H7 (cell line): ENCODE data around the gene CHD1. TPM values are rescaled to one million over a fixed set of nuclear protein-coding genes. Genes with fewer than 3 reads are reported as not detected.
"Not testable (repeated sequence)": the region's sequence is repeated elsewhere in the genome, so short reads cannot be mapped to it uniquely, and the experiment has no call there.

ENCODE experiments used
- DNase-seq: peaks from one replicate; pipeline ENCODE4 v3.0.0; 2012
- H3K27me3 ChIP-seq: 2 replicates; pipeline ENCODE4 v1.6.0; 2011; ENCODE audit warnings: mild to moderate bottlenecking, low read length; ENCODE audit not compliant: control insufficient read depth, insufficient read depth
- H3K36me3 ChIP-seq: replicated peaks from 2 replicates; pipeline ENCODE4 v1.5.1; 2011; ENCODE audit warnings: low read length; ENCODE audit not compliant: control insufficient read depth, insufficient read depth
- H3K4me3 ChIP-seq: 2 replicates; pipeline ENCODE4 v1.5.1; 2011; ENCODE audit warnings: low read depth, mild to moderate bottlenecking, control low read depth, low read length, moderate library complexity; ENCODE audit not compliant: insufficient read depth
- total RNA-seq: library from RNA; depleted of rRNA; stranded (reverse); fragments of >200 nt; shearing (Covaris generic); gene quantifications from 2 replicates; pipeline ENCODE4 v1.2.3, GENCODE V29; 2014

CHD1 gene
- total RNA-seq, 1 experiment from 2014 or later: 40.7 TPM

- H3K4me3 ChIP-seq: not testable (repeated sequence)
These were observed 26.7 kb upstream of the CHD1 start for GRCh38 chr5:98955471-98955870.

GRCh38 chr5:98954392-98955028 is 25.7 kb upstream of the CHD1 start:
- DNase-seq: no peak
- Histone ChIP-seq H3K4me3 (no peak overlapping the region), H3K36me3 (no peaks in the 10 kb centered on the region), H3K27me3 (no peaks in the 10 kb centered on the region)

More at GRCh38 chr5:98955471-98955870, 26.7 kb upstream of the CHD1 start:
- not testable (repeated sequence) for H3K36me3 ChIP-seq, H3K27me3 ChIP-seq, DNase-seq

- DNase-seq: no peak
- Histone ChIP-seq H3K36me3 (no peaks in the 10 kb centered on the region; the same call in 1 of the 2 replicates), H3K27me3 (no peaks in the 10 kb centered on the region), H3K4me3 (no peak overlapping the region)
These were observed 14.0 kb upstream of the CHD1 start for GRCh38 chr5:98942847-98943246.

GRCh38 chr5:98941131-98941883 is 12.5 kb upstream of the CHD1 start:
- no peak for DNase-seq
- Histone ChIP-seq H3K4me3 (no peak overlapping the region), H3K36me3 (no peaks in the 10 kb centered on the region; the same call in 1 of the 2 replicates), H3K27me3 (no peaks in the 10 kb centered on the region)

GRCh38 chr5:98940581-98940980 is 11.8 kb upstream of the CHD1 start:
- no peaks in the 10 kb centered on the region for H3K27me3 ChIP-seq
- no peak overlapping the region for H3K4me3 ChIP-seq
- no peaks in the 10 kb centered on the region for H3K36me3 ChIP-seq
- no peak for DNase-seq

- no peak for DNase-seq
- no peaks in the 10 kb centered on the region for H3K27me3 ChIP-seq
- H3K36me3 ChIP-seq: no peaks in the 10 kb centered on the region
- no peak overlapping the region for H3K4me3 ChIP-seq
These were observed 9.7 kb upstream of the CHD1 start for GRCh38 chr5:98938464-98938863.

- Histone ChIP-seq H3K4me3 (no peak overlapping the region), H3K27me3 (no peaks in the 10 kb centered on the region), H3K36me3 (no peaks in the 10 kb centered on the region)
- DNase-seq: no peak
These were observed 8.3 kb upstream of the CHD1 start for GRCh38 chr5:98936948-98937715.

- Histone ChIP-seq H3K36me3 (no peaks in the 10 kb centered on the region), H3K27me3 (no peaks in the 10 kb centered on the region), H3K4me3 (no peak overlapping the region)
- DNase-seq: no peak
These were observed 6.4 kb upstream of the CHD1 start for GRCh38 chr5:98935206-98935605.

- H3K36me3 ChIP-seq: no peaks in the 10 kb centered on the region
- H3K27me3 ChIP-seq: no peaks in the 10 kb centered on the region
- no peak for DNase-seq
- H3K4me3 ChIP-seq: no peak overlapping the region
These were observed 5.7 kb upstream of the CHD1 start for GRCh38 chr5:98934546-98934945.

GRCh38 chr5:98933445-98934072 is 4.8 kb upstream of the CHD1 start:
- Histone ChIP-seq H3K36me3 (no peaks in the 10 kb centered on the region), H3K4me3 (no peak overlapping the region), H3K27me3 (no peaks in the 10 kb centered on the region)
- no peak for DNase-seq

GRCh38 chr5:98930972-98931762 is 2.4 kb upstream of the CHD1 start:
- no peaks in the 10 kb centered on the region for H3K27me3 ChIP-seq
- no peaks in the 10 kb centered on the region for H3K36me3 ChIP-seq
- no peak for DNase-seq
- H3K4me3 ChIP-seq: no peak overlapping the region

GRCh38 chr5:98929710-98930298 is 997 bp upstream of the CHD1 start:
- no peak for DNase-seq
- Histone ChIP-seq H3K27me3 (no peaks in the 10 kb centered on the region), H3K4me3 (peak overlapping the region; percentile 88), H3K36me3 (peaks cover 3% of the 10 kb centered on the region)

GRCh38 chr5:98927989-98928872 is 576 bp downstream of the CHD1 start:
- Histone ChIP-seq H3K27me3 (no peaks in the 10 kb centered on the region), H3K36me3 (peaks cover 10% of the 10 kb centered on the region), H3K4me3 (peak overlapping the region; percentile 88)
- DNase-seq: peak; percentile 80
